HG02884 (cell line): ENCODE data around the gene KIF26A.
"Not testable (repeated sequence)": the region's sequence is repeated elsewhere in the genome, so short reads cannot be mapped to it uniquely, and the experiment has no call there.

ENCODE experiments used
- ATAC-seq: cut with Tn5 transposase; IDR thresholded peaks from one replicate; pipeline ENCODE4 v1.9.1; 2021; ENCODE audit warnings: mild to moderate bottlenecking, moderate library complexity; ENCODE audit not compliant: unreplicated experiment

The KIF26A gene

DNA sequence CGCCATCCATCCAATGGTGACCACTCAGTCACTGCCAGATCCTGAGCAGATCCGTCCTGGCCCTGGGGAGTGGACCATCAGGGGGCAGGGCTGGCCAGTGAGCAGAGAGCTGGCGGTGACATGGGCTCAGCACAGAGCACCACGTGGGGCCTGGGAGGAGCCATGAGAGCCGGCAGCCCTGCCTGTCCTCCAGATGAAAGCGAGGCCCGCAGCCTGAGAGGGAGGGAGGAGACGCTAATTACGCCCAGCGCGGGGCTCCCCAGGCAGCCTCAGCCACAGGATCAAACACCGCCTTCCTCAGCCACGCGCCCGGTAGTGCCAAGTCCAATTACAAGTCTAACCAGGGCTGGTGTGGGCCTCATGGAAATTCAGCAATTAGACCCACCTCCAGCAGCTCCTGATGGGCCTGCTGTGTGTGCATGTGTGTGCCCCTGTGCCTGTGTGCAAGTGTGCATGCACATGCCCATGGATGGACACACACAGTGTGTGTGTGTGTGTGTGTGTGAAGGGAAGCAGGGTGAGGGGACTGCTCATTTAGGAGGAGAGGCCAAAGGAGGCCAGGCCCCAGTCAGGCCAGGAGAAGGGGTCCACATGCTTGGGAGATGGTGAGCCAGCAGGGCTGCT lies 68.0 kb downstream of the KIF26A start:
- ATAC-seq, result no peak

DNA sequence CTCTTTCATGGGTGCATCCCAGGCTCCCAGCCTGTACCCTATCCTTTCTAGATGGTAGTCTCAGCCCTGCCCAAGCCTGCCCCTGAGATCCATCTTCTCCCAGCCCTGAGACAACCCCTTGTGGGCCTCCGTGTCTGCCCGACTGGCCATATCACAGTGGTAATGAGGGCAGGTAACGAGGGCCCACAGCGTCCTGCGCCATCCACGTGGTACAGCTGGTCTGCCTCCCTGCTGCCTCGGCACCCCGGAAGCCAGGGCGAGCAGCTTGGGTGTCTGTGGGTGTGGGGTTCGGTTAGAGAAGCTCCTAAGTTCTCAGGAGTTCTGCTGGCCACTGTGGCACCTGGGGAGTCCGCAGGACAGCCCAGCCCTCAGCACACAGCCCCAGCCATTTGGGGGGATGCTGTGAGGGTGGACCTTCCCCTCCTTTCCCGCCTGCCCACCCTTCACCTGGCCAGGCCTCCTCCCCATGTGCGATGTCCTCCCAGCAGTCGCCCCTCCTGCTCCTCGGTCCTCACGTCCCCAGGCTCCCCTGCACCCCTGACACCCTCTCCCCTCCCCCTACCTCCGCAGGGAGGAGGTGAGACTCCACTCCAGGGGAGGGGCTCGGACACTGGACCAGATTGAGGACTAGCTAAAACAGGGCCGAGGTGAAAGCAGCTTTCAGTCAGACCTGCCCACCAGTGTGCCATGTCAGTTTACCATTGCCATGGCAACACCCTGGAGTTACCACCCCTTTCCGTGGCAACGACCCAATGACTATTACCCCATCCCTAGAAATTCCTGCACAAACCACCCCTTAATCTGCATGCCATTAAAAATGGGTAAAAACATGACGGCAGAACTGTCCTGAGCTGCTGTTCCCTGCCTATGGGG lies 69.0 kb downstream of the KIF26A start:
- ATAC-seq, result no peak

DNA sequence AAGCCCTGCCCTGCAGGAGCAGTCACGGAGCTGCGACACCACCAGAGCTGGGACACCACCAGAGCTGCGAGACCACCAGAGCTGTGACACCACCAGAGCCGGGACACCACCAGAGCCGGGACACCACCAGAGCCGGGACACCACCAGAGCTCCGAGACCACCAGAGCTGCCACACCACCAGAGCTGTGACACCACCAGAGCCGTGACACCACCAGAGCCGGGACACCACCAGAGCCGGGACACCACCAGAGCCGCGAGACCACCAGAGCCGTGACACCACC lies 69.6 kb downstream of the KIF26A start:
- ATAC-seq, result not testable (repeated sequence)

DNA sequence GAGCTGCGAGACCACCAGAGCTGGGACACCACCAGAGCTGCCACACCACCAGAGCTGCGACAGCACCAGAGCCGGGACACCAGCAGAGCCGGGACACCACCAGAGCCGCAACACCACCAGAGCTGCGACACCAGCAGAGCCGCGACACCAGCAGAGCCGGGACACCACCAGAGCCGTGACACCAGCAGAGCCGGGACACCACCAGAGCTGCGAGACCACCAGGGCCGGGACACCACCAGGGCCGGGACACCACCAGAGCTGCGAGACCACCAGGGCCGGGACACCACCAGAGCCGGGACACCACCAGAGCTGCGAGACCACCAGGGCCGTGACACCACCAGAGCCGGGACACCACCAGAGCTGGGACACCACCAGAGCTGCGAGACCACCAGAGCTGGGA lies 69.9 kb downstream of the KIF26A start:
- ATAC-seq, result not testable (repeated sequence)

DNA sequence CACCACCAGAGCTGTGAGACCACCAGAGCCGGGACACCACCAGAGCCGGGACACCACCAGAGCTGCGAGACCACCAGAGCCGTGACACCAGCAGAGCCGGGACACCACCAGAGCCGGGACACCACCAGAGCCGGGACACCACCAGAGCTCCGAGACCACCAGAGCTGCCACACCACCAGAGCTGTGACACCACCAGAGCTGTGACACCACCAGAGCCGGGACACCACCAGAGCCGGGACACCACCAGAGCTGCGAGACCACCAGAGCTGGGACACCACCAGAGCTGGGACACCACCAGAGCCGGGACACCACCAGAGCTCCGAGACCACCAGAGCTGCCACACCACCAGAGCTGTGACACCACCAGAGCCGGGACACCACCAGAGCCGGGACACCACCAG lies 70.7 kb downstream of the KIF26A start:
- not testable (repeated sequence) for ATAC-seq

DNA sequence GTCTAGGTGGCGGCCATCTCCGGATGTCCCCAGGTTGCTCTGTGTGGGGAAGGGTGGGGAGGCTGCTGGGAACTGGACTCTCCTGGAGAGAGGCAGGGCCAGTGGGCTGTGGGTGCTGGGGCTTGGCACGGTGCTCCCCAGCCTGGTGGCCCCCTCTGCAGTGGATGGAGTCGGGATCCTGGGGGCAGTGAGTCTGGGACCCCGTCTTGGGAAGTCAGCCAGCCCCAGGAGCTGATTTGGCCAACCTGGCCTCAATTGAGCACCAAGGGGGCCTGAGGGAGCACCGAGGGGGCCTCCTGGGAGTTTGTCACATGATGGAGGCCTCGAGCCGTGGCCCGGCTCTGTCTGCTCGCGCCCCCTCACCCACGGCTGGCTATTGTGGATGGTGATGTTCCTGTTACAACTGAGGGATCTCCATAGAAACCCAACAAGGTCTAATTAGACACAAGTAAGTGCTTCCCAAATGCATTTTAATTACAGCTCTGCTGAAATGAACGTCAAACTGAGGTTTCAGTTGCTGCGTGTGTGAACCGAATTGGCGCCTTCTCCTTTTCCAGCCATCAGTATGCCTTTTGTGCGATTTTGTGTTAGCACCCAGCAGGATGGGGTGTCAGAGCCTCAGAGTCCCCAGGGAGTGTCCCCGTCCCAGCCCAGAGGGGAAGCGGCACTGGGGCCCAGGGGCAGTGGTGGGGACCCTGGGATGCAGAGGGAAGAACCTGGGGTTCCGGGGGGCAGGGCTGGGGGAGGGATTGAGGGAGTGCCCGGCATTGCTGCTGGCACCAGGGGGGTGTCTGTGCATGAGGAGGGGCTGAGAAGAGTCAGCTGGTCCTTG lies 71.8 kb downstream of the KIF26A start:
- ATAC-seq, result no peak

DNA sequence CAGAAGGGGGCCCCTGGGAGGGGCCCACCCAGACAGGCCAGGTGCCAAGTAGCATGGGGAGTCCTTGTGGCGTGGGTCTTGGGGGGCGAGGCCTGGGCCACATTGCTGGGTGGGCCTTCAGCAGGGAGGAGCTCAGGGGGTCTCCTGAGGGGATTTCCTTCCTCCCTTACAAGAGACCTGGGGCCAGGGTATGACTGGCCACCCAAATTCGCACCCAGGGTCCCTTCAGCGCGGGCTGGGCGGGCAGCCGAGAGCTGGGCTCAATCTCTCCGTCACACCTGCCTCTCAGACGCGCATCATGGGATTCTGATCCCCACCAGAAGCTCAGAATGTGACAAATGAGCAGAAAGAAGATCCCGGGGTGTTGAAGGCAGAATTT lies 72.4 kb downstream of the KIF26A start:
- ATAC-seq, result no peak

DNA sequence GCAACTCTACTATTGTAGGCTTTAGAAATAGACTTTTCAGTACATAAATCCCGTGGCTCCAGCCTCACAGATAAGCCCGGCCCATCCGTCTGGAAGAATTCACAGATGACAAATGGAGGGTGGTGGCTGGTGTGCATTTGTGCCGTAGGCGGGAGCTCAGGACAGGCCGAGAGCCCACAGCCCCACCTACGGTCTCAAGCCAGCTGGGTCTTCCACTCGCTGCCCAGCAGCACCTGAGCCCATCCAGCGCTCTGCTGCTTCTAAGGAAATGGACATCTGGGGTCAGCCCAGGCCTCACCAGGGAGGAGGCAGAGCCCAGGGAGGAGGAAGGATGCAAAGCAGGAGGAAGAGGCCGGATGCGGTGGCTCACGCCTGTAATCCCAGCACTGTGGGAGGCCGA lies 72.8 kb downstream of the KIF26A start:
- no peak for ATAC-seq

DNA sequence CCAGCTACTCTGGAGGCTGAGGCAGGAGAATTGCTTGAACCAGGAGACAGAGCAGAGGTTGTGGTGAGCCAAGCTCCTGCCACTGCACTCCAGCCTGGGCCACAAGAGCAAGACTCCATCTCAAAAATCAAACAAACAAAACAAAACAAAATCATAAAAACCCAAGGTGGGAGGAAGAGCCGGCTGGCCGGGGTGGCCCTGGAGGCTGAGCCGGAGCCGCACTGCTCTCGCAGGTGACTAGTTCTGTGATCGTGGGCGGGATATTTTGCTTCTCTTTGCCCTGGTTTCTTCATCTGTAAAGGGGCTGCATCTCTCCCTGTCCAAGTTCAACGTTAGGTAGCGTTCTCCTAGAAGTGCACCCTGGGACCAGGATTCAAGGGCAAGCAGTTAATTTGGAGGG lies 73.4 kb downstream of the KIF26A start:
- no peak for ATAC-seq

DNA sequence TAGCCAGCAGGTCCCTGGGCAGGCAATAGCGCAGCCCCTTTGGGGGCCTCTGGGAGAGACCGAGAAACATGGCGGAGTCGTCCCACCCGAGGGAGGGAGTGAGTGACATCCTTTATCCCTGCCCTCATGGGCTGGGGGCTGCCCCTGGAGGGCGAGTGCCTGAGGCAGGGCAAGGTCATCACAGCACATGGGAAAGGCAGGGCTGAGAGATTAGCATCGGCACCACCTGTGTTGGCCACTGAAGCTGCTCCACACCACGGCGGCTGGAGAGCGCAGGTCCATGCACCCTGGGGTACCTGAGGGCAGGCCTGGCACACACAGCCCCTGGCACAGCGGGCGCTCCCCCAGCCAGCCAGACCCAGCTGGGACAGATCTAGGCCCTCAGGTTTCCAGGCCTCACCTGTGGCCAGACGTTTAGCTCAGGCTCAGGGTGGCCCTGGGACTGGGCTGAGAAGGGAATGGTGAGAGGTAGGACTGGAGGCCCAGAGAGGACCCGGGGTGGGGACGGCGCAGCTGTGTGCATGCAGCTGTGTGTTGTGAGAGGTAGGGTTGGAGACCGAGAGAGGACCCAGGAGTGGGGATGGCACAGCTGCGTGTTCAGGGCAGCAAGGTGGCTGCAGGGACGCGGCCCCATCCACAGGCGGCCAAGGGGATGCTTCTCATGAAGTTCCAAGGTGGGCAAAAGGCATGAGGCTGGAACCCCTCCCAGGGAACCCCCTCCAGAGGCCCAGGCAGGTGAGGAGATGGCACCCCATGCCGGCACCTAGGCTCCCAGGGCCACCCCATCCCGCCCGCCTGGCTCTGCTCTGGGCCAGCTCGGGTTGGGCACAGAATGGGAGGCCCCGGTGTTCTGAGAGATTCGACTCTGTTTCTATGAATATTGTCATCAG lies 74.1 kb downstream of the KIF26A start:
- ATAC-seq, result no peak

DNA sequence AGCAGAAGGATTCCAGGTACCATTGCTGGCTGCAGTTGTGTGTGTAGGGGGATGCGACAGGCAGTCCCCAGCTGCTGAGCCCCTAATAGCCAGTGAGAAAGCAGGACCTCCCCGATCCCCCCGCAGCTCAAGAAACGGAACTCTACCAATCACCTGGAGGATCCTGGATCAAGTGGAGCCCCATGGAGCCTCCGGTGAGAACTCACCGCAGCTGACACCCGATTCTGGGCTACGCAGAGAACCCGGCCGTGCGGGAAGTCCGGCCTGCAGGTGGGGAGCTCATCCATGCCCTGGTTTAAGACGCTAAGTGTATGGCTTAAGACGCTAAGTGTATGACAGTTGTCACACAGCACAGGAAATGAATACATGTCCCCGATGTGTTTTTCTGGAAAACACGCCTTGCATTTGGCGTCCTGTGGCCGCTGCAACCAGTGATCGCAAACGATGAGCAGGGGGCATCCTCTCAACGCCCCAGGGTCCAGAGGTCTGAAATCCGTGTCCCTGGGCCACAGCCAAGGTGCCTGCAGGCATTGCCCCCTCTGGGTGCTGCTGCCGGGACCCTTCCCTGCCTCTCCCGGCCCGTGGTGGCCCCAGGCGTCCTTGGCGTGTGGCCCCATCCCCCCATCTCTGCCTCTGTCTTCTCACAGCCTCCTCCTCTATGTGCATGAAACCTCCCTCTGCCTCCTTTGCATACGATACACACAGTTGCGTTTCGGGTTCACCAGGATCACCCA lies 75.1 kb downstream of the KIF26A start:
- ATAC-seq, result no peak

DNA sequence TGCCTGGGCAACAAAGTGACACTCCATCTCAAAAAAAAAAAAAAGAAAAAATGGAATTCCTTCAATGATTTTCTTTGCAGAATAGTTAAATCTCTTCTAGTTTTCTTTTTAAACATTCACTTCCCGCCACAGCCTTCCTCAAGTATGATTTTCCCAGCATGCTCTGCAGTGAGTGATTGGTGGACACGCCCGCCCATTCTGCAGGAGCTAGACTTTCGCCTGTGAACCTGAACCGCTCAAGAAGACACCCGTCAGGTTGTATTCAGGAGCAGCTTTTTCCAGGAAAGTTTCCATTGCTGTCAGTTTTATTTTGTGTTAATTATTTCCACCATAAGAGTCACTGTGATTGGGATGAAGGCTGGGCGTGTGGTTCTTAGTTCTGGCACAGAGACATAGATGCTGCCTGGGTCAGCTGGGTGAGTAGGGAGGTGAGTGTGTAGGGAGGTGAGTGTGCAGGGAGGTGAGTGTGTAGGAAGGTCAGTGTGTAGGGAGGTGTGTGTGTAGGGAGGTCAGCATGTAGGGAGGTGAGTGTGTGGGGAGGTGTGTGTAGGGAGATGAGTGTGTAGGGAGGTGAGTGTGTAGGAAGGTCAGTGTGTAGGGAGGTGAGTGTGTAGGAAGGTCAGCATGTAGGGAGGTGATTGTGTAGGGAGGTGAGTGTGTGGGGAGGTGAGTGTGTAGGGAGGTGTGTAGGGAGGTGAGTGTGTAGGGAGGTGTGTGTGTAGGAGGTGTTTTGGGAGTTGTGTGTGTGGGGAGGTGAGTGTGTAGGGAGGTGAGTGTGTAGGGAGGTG lies 76.2 kb downstream of the KIF26A start:
- ATAC-seq, result no peak

DNA sequence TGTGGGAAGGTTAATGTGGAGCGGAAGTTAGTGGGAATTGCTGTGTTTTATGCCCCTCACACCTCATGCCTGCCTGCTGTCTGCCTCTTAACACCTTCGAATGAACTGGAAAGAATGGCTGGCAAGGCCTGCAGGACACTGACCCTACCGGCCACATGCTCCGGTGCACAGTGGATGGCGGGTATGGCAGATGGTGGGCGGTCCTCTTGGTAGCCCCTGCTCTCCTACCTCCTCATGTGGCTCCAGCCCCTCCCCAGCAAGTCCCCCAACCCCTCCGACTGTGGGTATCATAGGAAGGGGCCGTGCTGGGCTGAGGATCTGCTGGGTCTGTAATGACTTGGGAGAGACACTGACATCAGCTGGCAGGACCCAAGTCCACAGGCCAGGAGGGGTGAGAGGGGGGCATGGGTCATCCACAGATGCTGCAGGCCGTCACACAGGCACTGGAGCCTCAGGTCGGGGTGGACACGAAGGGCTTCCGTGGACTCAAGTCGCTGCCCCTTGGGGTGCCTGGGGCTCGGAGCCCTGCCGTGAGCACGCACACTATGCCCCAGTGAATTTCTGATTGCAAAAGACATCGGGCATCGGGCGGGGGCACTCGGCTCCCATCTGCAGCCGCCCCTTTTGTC lies 77.4 kb downstream of the KIF26A start:
- ATAC-seq, result no peak

DNA sequence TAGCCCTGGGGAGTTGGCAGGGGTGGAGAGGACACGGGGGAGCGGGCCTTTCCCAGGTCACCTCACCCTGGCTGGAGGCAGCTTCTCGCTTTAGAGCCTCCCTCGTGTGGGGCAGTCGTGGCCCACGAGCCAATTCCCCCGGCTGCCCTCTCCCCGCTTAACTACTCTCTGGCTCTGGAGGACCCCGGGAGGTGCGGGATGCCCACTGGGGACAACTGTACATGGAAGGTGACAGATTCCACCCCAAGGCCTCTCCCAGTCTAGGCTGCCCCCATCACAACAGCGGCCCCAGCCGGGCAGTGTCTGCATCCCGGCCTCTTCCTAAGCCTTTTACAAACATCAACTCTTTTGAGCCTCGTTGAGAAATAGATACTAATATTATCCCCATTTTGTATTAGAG lies 78.1 kb downstream of the KIF26A start:
- no peak for ATAC-seq

DNA sequence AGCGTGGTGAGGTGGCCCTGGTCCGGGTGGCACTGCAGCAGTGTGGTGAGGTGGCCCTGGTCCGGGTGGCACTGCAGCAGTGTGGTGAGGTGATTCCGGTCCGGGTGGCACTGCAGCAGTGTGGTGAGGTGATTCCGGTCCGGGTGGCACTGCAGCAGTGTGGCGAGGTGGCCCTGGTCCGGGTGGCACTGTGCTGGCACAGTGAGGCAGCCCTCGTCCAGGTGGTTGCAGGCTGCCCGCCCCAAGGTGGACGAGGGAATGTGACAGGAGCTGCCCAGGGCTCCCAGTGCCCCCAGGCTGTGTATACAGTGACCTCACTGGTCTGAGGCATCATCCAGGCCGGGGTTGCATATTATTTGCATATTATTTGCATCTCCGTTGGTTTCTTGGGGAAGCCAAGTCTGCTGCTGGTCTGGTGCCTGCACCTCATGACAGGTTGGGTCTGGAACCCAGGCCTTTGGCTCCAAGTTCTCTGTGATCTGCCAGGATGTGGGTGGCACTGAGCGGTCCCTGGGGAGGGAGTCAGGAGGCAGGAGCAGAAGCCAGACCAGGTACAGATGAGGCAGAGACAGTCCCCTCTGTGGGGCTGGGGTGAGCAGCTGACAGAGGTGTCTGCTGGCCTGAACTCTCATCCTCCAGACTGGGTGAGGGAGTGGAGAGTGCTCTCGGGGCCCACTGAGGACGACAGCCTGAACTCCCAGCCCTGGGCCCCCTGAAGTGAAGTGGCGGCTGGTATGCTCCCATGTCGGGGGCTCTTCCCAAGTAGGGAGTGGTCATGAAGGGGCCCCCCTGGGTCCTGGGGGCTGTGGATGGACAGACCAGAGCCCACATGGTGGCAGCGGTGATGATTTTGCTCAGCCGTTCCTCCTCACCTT lies 79.3 kb downstream of the KIF26A start:
- ATAC-seq, result no peak

DNA sequence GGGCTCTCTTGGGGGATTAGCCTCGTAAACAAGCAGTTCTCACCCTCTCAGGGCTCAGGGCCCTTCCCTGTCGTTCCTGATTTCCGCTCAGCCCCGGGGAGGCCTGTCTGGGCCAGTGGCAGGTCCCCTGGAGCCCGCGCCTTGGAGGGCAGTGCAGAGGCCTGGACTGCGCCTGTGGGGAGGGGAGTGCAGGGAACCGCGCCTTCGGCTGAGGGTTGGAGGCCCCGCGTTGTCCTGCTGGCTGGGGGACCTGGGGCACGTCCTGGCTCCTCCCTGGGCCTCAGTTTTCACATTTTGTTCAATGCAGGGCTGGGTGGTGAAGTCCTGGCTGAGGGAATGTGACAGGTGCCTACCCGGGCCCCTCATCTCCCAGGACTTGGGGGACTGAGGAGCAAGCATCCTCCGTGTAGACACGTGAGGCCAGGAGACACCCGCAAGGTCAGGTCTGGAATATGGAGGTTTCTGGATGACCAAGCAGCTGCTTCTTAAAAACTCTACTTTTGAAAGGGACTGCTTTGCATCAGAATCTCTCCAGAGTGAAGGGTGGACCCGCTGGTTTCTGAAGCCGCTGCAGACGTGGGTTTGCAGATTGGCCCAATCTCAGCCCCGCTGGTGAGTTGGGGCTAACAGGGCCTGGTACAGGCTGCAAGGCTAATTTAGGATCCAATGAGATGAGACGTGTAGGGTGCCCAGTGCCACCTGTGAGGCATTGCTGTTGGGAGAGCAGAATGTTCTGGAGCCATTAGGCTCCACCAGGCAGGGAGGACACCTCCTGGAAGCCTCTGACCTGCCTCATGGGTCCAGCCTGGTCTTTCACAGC lies 80.2 kb downstream of the KIF26A start:
- no peak for ATAC-seq

DNA sequence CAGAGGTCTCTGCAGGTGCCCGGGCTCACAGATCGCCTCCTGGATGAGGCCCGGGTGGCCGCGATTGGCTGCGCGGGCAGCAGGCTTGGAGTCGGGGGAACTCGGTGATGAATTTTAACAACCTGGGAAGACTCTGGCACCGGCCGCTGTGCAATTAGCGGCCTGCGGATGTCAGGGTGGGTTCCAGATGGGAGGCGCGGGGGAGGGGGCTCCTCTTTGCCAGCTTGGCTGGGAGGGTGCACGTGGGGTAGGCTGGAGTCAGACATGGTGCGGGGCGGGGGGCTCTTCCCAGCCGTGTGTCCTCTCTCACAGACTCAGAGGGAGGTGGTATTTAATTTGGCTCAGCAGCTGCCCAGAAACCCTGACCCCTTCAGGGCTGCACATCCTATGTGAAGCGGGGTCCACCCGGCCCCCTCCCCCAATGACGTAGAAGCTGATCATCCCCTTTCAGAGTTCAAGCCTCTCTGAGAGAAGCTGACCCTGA lies 81.4 kb downstream of the KIF26A start:
- ATAC-seq, result no peak
